A549 (cell line): ENCODE data around the gene HDDC3. TPM values are rescaled to one million over a fixed set of nuclear protein-coding genes. Genes with fewer than 3 reads are reported as not detected.

Experiments
- ATAC-seq, 2 experiments: fragments of 200-7000 bp in 1 of 2; fragments of >200 bp in 1 of 2; cut with Nextera tagmentation in 1 of 2; cut with Tn5 transposase in 1 of 2; 3 replicates each; pipeline versions ENCODE4 v1.8.0 to v1.9.1; 2018 to 2020; ENCODE audit warnings: mild to moderate bottlenecking in 1 of 2, moderate library complexity in 1 of 2
- CTCF ChIA-PET: fragments of 300-600 bp; sonication (Branson Sonifier 250); formaldehyde crosslinking; extraction: SDS; loops from one replicate; lab custom pipeline; 2021; ENCODE audit warnings: antibody characterized with exemption, inconsistent platforms; lab: Yijun Ruan, JAX
- POLR2A ChIA-PET: fragments of 350-600 bp; formaldehyde crosslinking; extraction: SDS; loops from one replicate; lab custom pipeline; 2021; ENCODE audit warnings: antibody characterized with exemption, inconsistent platforms; lab: Yijun Ruan, JAX
- DNase-seq, 2 experiments: peaks; one replicate each; pipeline versions ENCODE4 v3.0.0 to v3.0.0-alpha.2; 2011 to 2016; ENCODE audit warnings: low read depth in 1 of 2, low spot score in 1 of 2
- FAIRE-seq: peaks from 2 replicates; lab custom pipeline; 2011; peaks lifted over from hg19 to GRCh38; lab: Jason Lieb, UNC
- H3K27ac ChIP-seq, 2 experiments: fragments of >200 bp; sonication (Bioruptor Twin); formaldehyde crosslinking; 3 replicates each; pipeline ENCODE4 v1.5.1; 2016 to 2017
- H3K4me1 ChIP-seq: fragments of >200 bp; sonication (Bioruptor Twin); formaldehyde crosslinking; 3 replicates; pipeline ENCODE4 v1.6.1; 2016
- H3K4me2 ChIP-seq: fragments of >200 bp; sonication (Bioruptor Twin); formaldehyde crosslinking; 3 replicates; pipeline ENCODE4 v1.6.1; 2016
- H3K4me3 ChIP-seq: fragments of >200 bp; sonication (Bioruptor Twin); formaldehyde crosslinking; 3 replicates; pipeline ENCODE4 v1.5.1; 2016
- H3K9me3 ChIP-seq: fragments of >200 bp; sonication (Bioruptor Twin); formaldehyde crosslinking; 3 replicates; pipeline ENCODE4 v1.6.1; 2016
- ATOH8 ChIP-seq: fragments of 250-450 bp; sonication (Bioruptor Pico); IDR thresholded peaks from 2 replicates; pipeline ENCODE4 v1.5.0; 2020; ENCODE audit warnings: low read depth, mild to moderate bottlenecking, moderate library complexity
- BHLHE40 ChIP-seq: IDR thresholded peaks from 2 replicates; pipeline ENCODE4 v1.6.1; 2012; ENCODE audit warnings: low read depth, low read length, inconsistent platforms
- CHD4 ChIP-seq: fragments of 200-600 bp; sonication (generic); IDR thresholded peaks from 2 replicates; pipeline ENCODE4 v1.6.1; 2016; ENCODE audit warnings: antibody characterized with exemption, mild to moderate bottlenecking, borderline replicate concordance
- E2F6 ChIP-seq: IDR thresholded peaks from 2 replicates; pipeline ENCODE4 v1.6.1; 2012; ENCODE audit warnings: low read depth, borderline replicate concordance
- EHF ChIP-seq: fragments of 250-450 bp; sonication (Bioruptor Pico); IDR thresholded peaks from 2 replicates; pipeline ENCODE4 v1.5.0; 2020; ENCODE audit warnings: mild to moderate bottlenecking
- EP300 ChIP-seq, 2 experiments: fragments of >200 bp; sonication (Bioruptor Twin); formaldehyde crosslinking; IDR thresholded peaks; 2 replicates in 1 of 2; 3 replicates in 1 of 2; pipeline ENCODE4 v1.6.1; 2016 to 2017
- FOSL2 ChIP-seq, 2 experiments: fragments of 450-650 bp in 1 of 2; fragments of >200 bp in 1 of 2; sonication (Bioruptor Twin) in 1 of 2; formaldehyde crosslinking; IDR thresholded peaks; 2 replicates each; pipeline versions ENCODE4 v1.5.0 to v1.6.1; 2016 to 2020; ENCODE audit warnings: mild to moderate bottlenecking in 1 of 2, moderate library complexity in 1 of 2
- FOXS1 ChIP-seq: fragments of 250-450 bp; sonication (Bioruptor Pico); IDR thresholded peaks from 2 replicates; pipeline ENCODE4 v1.5.0; 2020; ENCODE audit warnings: mild to moderate bottlenecking, moderate library complexity
- HDAC2 ChIP-seq: fragments of 200-600 bp; sonication (generic); IDR thresholded peaks from 2 replicates; pipeline ENCODE4 v1.6.1; 2016
- HEYL ChIP-seq: fragments of 250-450 bp; sonication (Bioruptor Pico); IDR thresholded peaks from 2 replicates; pipeline ENCODE4 v1.8.0; 2021; ENCODE audit warnings: mild to moderate bottlenecking, moderate library complexity
- HOXA7 ChIP-seq: fragments of 250-450 bp; sonication (Bioruptor Pico); IDR thresholded peaks from 2 replicates; pipeline ENCODE4 v1.5.0; 2020; ENCODE audit warnings: mild to moderate bottlenecking, moderate library complexity
- HOXB5 ChIP-seq: fragments of 250-450 bp; sonication (Bioruptor Pico); IDR thresholded peaks from 2 replicates; pipeline ENCODE4 v1.5.0; 2020; ENCODE audit warnings: mild to moderate bottlenecking, moderate library complexity
- JUN ChIP-seq, 2 experiments: fragments of >200 bp; sonication (Bioruptor Twin); formaldehyde crosslinking; IDR thresholded peaks; 2 replicates in 1 of 2; 3 replicates in 1 of 2; pipeline ENCODE4 v1.6.1; 2016 to 2017
- KDM5A ChIP-seq: fragments of 200-600 bp; sonication (generic); IDR thresholded peaks from 2 replicates; pipeline ENCODE4 v1.6.1; 2016; ENCODE audit warnings: antibody characterized with exemption, mild to moderate bottlenecking
- MAZ ChIP-seq: fragments of 150-350 bp; IDR thresholded peaks from 2 replicates; pipeline ENCODE4 v1.6.1; 2014; ENCODE audit warnings: antibody characterized with exemption, low read depth, low read length, borderline replicate concordance
- MYC ChIP-seq: IDR thresholded peaks from 2 replicates; pipeline ENCODE4 v1.6.1; 2012; ENCODE audit warnings: mild to moderate bottlenecking, inconsistent platforms, low read length, improper control_type of control experiment, borderline replicate concordance
- NR3C1 ChIP-seq: fragments of >200 bp; sonication (Bioruptor Twin); formaldehyde crosslinking; IDR thresholded peaks from 3 replicates; pipeline ENCODE4 v1.6.1; 2017
- PBX3 ChIP-seq: IDR thresholded peaks from 2 replicates; pipeline ENCODE4 v1.6.1; 2012
- POLR2A ChIP-seq: IDR thresholded peaks from 2 replicates; pipeline ENCODE4 v1.6.1; 2012; ENCODE audit warnings: mild to moderate bottlenecking, low read length
- RAD21 ChIP-seq, 2 experiments: fragments of >200 bp in 1 of 2; sonication (Bioruptor Twin) in 1 of 2; formaldehyde crosslinking in 1 of 2; IDR thresholded peaks in 1 of 2; conservative IDR thresholded peaks in 1 of 2; 2 replicates in 1 of 2; 3 replicates in 1 of 2; pipeline ENCODE4 v1.6.1; 2012 to 2018; ENCODE audit warnings: inconsistent platforms in 1 of 2
- RCOR1 ChIP-seq: fragments of 150-350 bp; IDR thresholded peaks from 2 replicates; pipeline ENCODE4 v1.6.1; 2014; ENCODE audit warnings: antibody characterized with exemption, low read length, low read depth
- RFX5 ChIP-seq: fragments of 450-650 bp; IDR thresholded peaks from 2 replicates; pipeline ENCODE4 v1.7.1; 2014; ENCODE audit warnings: antibody characterized with exemption, mild to moderate bottlenecking, moderate library complexity
- SMC3 ChIP-seq: fragments of >200 bp; sonication (Bioruptor Twin); formaldehyde crosslinking; IDR thresholded peaks from 3 replicates; pipeline ENCODE4 v1.6.1; 2018; ENCODE audit warnings: inconsistent platforms
- SREBF2 ChIP-seq: fragments of 450-650 bp; IDR thresholded peaks from 2 replicates; pipeline ENCODE4 v1.6.1; 2014; ENCODE audit warnings: mild to moderate bottlenecking, moderate library complexity
- TP53 ChIP-seq: fragments of 250-450 bp; sonication (Bioruptor Pico); IDR thresholded peaks from 2 replicates; pipeline ENCODE4 v1.5.0; 2021; ENCODE audit warnings: mild to moderate bottlenecking, moderate library complexity
- WGBS: methylation state at CpG from one replicate; pipeline ENCODE4 v1.1.6; 2017; ENCODE audit errors: missing lambda C conversion rate; 5-methylcytosine and 5-hydroxymethylcytosine counted together
- polyA plus RNA-seq, 4 experiments: library from polyadenylated mRNA; depleted of rRNA in 3 of 4; stranded (reverse); fragments of >200 nt; fragmentation: RNase III in 1 of 4; extraction: RNeasy Plus Mini Kit Qiagen cat#74134 plus additional on column Dnase treatment in 1 of 4; gene quantifications; 2 replicates in 3 of 4; 3 replicates in 1 of 4; pipeline ENCODE4 v1.2.3, GENCODE V29; 2011 to 2017

Gene HDDC3
- polyA plus RNA-seq, 2 of the 4 experiments (the other 2 are of a cell fraction), result 26.1 to 31.9 TPM

GRCh38 chr15:90918835-90919234 lies 13.5 kb downstream of the HDDC3 start:
- ChIA-PET CTCF (interaction anchor here (0.6 to 9.2 kb wide), 5 partner anchors 13 to 267 kb away, joined by 3 to 83 read pairs (median 7); partner anchors contain the start of genes HDDC3, MAN2A2 and UNC45A), POLR2A (no interaction called here)
- Histone ChIP-seq H3K27ac (no peak overlapping the region), H3K4me3 (no peak overlapping the region), H3K4me1 (no peaks in the 10 kb centered on the region)
- no peak for FAIRE-seq
- TF ChIP-seq HOXB5 (CRISPR knock-in tag) (no peak), POLR2A (no peak)
- TF ChIP-seq, all 56 proteins: peak for 0
- H3K4me2 ChIP-seq, result no peak overlapping the region
- ATAC-seq (no peak), DNase-seq (no peak)
- no peaks in the 10 kb centered on the region for H3K9me3 ChIP-seq
- 90% methylated on average over 6 of the region's 6 CpGs for WGBS

- ATAC-seq, result no peak
- DNase-seq, result no peak
- no peak overlapping the region for H3K4me2 ChIP-seq
- 94% methylated on average over 23 of the region's 23 CpGs for WGBS
- ChIA-PET POLR2A (no interaction called here), CTCF (interaction anchor here (1.5 to 9.2 kb wide), 4 partner anchors 14 to 38 kb away, joined by 4 to 83 read pairs (median 31); partner anchors contain the start of genes HDDC3, MAN2A2 and UNC45A)
- H3K27ac ChIP-seq, result no peak overlapping the region
- no peak overlapping the region for H3K4me3 ChIP-seq
- no peak for FAIRE-seq
- no peaks in the 10 kb centered on the region for H3K9me3 ChIP-seq
- TF ChIP-seq E2F6, result no peak
- no peak for TF ChIP-seq MYC
- no peak for TF ChIP-seq RAD21 (conservative IDR thresholded peaks at IDR 0.05 in 1 of 2, IDR thresholded peaks at IDR 0.05 in 1 of 2)
- TF ChIP-seq RFX5, result no peak
- TF ChIP-seq CHD4, result no peak
- TF ChIP-seq EP300 (IDR thresholded peaks at IDR 0.05), result no peak
- TF ChIP-seq FOXS1 (CRISPR knock-in tag), result no peak
- TF ChIP-seq BHLHE40, result no peak
- no peak for TF ChIP-seq HOXA7
- TF ChIP-seq MAZ, result no peak
- no peak for TF ChIP-seq KDM5A
- H3K4me1 ChIP-seq, result no peaks in the 10 kb centered on the region
Observed at GRCh38 chr15:90918034-90918788, 14.1 kb downstream of the HDDC3 start.

GRCh38 chr15:90917569-90917968 lies 14.8 kb downstream of the HDDC3 start:
- ChIA-PET CTCF (interaction anchor here (1.5 to 9.2 kb wide), 4 partner anchors 14 to 39 kb away, joined by 4 to 83 read pairs (median 31); partner anchors contain the start of genes HDDC3, MAN2A2 and UNC45A), POLR2A (no interaction called here)
- DNase-seq, result no peak
- H3K9me3 ChIP-seq, result no peaks in the 10 kb centered on the region
- no peak overlapping the region for H3K4me2 ChIP-seq
- no peak for ATAC-seq
- H3K4me3 ChIP-seq, result no peak overlapping the region
- 95% methylated on average over 12 of the region's 12 CpGs for WGBS
- H3K4me1 ChIP-seq, result no peaks in the 10 kb centered on the region
- no peak overlapping the region for H3K27ac ChIP-seq
- FAIRE-seq, result no peak
- TF ChIP-seq ATOH8 (CRISPR knock-in tag) (no peak), JUN (IDR thresholded peaks at IDR 0.05) (no peak), PBX3 (no peak), SMC3 (no peak)

GRCh38 chr15:90916461-90916860 lies 15.9 kb downstream of the HDDC3 start:
- H3K4me3 ChIP-seq, result no peak overlapping the region
- no peaks in the 10 kb centered on the region for H3K9me3 ChIP-seq
- no peak overlapping the region for H3K27ac ChIP-seq
- H3K4me1 ChIP-seq, result no peaks in the 10 kb centered on the region
- TF ChIP-seq E2F6 (no peak), HOXB5 (CRISPR knock-in tag) (no peak), CHD4 (no peak), HDAC2 (no peak), EHF (CRISPR knock-in tag) (no peak), TP53 (CRISPR knock-in tag) (no peak), RCOR1 (no peak), FOSL2 (IDR thresholded peaks at IDR 0.05) (no peak), FOSL2 (CRISPR knock-in tag; IDR thresholded peaks at IDR 0.05) (no peak), NR3C1 (no peak), HEYL (CRISPR knock-in tag) (no peak), RAD21 (conservative IDR thresholded peaks at IDR 0.05 in 1 of 2, IDR thresholded peaks at IDR 0.05 in 1 of 2) (no peak), SREBF2 (no peak)
- TF ChIP-seq, all 56 proteins: peak for 0
- ATAC-seq (no peak), FAIRE-seq (no peak), DNase-seq (no peak)
- POLR2A ChIA-PET, result no interaction called here
- no peak overlapping the region for H3K4me2 ChIP-seq
- CTCF ChIA-PET, result interaction anchor here (1.4 to 9.2 kb wide), 4 partner anchors 9 to 16 kb away, joined by 3 to 83 read pairs (median 40); partner anchors contain the start of genes HDDC3, MAN2A2 and UNC45A
- 92% methylated on average over 11 of the region's 11 CpGs for WGBS
